ENCODE results near the gene TCP1. TPM values are rescaled to one million over a fixed set of nuclear protein-coding genes. Genes with fewer than 3 reads are reported as not detected.
A peak's percentile ranks its signal among the peaks of the same experiment; 100 is the strongest.

The TCP1 gene
- total RNA-seq, 1 experiment from 2014 or later = 412 TPM

DNA sequence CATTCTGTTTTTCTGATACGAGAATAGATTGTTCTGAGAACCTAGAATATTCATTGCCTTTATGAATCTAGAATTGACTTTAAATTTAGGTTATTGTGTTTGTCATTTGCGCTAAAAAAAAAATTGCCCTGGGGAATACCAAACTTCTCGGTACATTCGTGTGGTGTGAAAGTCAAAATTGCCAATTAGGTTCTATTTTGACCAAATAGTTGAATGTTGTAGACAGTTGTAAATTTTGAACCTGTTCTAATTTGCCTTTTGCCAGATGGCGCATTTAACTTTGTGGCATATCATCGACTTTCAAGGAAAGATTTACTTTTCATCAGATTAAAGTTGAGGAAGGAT, 59.1 kb downstream of the TCP1 start:
- H3K23ac ChIP-seq (ENCODE audit: insufficient read length, low read depth, low read length) = no peak overlapping the region
- H3K4ac ChIP-seq (ENCODE audit: low read depth, low read length) = no peak overlapping the region
- Mint-ChIP-seq H3K9me3 (no peaks in the 10 kb centered on the region; a peak in 2 of 5 replicates), H3K36me3 (ENCODE audit: insufficient read depth in 1 of 3, low read depth in 3 of 3) (peaks cover 13 to 24% (median 22%) of the 10 kb centered on the region in 3 experiments), H3K27me3 (ENCODE audit: low read depth) (no peaks in the 10 kb centered on the region; the same call in 1 of the 2 replicates), H3K27ac (no peak overlapping the region), H3K4me3 (peak overlapping the region in 1 of 2 experiments; percentile 50; a peak in 1 of 5 replicates), H3K4me1 (peaks cover 19 to 28% of the 10 kb centered on the region in 2 experiments)
- H4K91ac ChIP-seq (ENCODE audit: insufficient read length, low read depth, low read length) = no peak overlapping the region
- no peak overlapping the region for H3K27ac ChIP-seq (ENCODE audit: insufficient read length, low read depth, low read length)
- no peak overlapping the region for H3T11ph ChIP-seq (ENCODE audit: low read length)
- no peak overlapping the region for H4K8ac ChIP-seq (replicated peaks; ENCODE audit: insufficient read length, low read depth, low read length)
- no peak overlapping the region for H3K9ac ChIP-seq (ENCODE audit: extremely low read depth, insufficient read length, low read length)
- no peaks in the 10 kb centered on the region for H4K20me1 ChIP-seq (ENCODE audit: control insufficient read depth, insufficient read depth, insufficient read length)
- TF ChIP-seq, protein P1, sequence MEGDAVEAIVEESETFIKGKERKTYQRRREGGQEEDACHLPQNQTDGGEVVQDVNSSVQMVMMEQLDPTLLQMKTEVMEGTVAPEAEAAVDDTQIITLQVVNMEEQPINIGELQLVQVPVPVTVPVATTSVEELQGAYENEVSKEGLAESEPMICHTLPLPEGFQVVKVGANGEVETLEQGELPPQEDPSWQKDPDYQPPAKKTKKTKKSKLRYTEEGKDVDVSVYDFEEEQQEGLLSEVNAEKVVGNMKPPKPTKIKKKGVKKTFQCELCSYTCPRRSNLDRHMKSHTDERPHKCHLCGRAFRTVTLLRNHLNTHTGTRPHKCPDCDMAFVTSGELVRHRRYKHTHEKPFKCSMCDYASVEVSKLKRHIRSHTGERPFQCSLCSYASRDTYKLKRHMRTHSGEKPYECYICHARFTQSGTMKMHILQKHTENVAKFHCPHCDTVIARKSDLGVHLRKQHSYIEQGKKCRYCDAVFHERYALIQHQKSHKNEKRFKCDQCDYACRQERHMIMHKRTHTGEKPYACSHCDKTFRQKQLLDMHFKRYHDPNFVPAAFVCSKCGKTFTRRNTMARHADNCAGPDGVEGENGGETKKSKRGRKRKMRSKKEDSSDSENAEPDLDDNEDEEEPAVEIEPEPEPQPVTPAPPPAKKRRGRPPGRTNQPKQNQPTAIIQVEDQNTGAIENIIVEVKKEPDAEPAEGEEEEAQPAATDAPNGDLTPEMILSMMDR (conservative IDR thresholded peaks at IDR 0.05) = no peak
- H2BK15ac ChIP-seq (ENCODE audit: low read depth, low read length) = no peak overlapping the region
- H3K27me3 ChIP-seq (ENCODE audit: insufficient read depth, low read length) = no peaks in the 10 kb centered on the region
- no peak overlapping the region for H3K4me2 ChIP-seq (ENCODE audit: insufficient read depth, insufficient read length, low read length)
- H2AFZ ChIP-seq (ENCODE audit: low read length) = no peak overlapping the region
- no peak overlapping the region for H3K18ac ChIP-seq (ENCODE audit: insufficient read length, low read depth, low read length)
- no CpG with 5 or more reads among the region's 6 CpGs for WGBS (ENCODE audit: extremely low coverage, insufficient read length, low lambda C conversion rate)
- H3K9me3 ChIP-seq (ENCODE audit: control insufficient read depth, low read depth, low read length) = no peaks in the 10 kb centered on the region
- H3K79me2 ChIP-seq (ENCODE audit: insufficient read depth, low read length) = peaks cover 73% of the 10 kb centered on the region
- no peak overlapping the region for H2BK12ac ChIP-seq (ENCODE audit: insufficient read length, low read depth, low read length)
- H3K23me2 ChIP-seq (ENCODE audit: insufficient read length, low read depth, low read length, poor library complexity, severe bottlenecking) = peaks cover 3% of the 10 kb centered on the region
- H3K4me1 ChIP-seq (ENCODE audit: insufficient read depth, low read length) = no peaks in the 10 kb centered on the region
- H3K56ac ChIP-seq (ENCODE audit: insufficient read length, low read depth, low read length) = no peak overlapping the region
- no peak overlapping the region for H2AK5ac ChIP-seq (ENCODE audit: insufficient read length, low read length)
- H3K14ac ChIP-seq (ENCODE audit: insufficient read depth, low read length) = no peak overlapping the region
- no peak for DNase-seq
- H2BK20ac ChIP-seq (ENCODE audit: low read depth, low read length, poor library complexity, severe bottlenecking) = no peak overlapping the region
- no peaks in the 10 kb centered on the region for H3K79me1 ChIP-seq (ENCODE audit: insufficient read depth, low read depth, low read length, poor library complexity, severe bottlenecking)
- H4K5ac ChIP-seq (ENCODE audit: insufficient read length, low read depth, low read length) = no peak overlapping the region
- no peak overlapping the region for H2BK120ac ChIP-seq (ENCODE audit: low read depth, low read length, poor library complexity, severe bottlenecking)
- H2BK5ac ChIP-seq (ENCODE audit: insufficient read length, low read length) = no peak overlapping the region

Measured in H9 (cell line).